K562 (cell line): ENCODE results near the gene KMT2D.

Experiments used
- ARHGAP35 ChIP-seq: fragments of 450-650 bp; IDR thresholded peaks from 2 replicates; pipeline ENCODE4 v1.6.1; 2018; ENCODE audit not compliant: partially characterized antibody
- DMBX1 ChIP-seq: fragments of 250-450 bp; sonication (Bioruptor Pico); IDR thresholded peaks from 2 replicates; pipeline ENCODE4 v1.8.0; 2022; ENCODE audit warnings: inconsistent platforms, mild to moderate bottlenecking, moderate library complexity, borderline replicate concordance
- EZH2 ChIP-seq: IDR thresholded peaks from 2 replicates; pipeline ENCODE4 v1.6.1; 2012; ENCODE audit warnings: low read depth, mild to moderate bottlenecking, inconsistent platforms, low read length, borderline replicate concordance
- GABPA ChIP-seq: fragments of 200-800 bp; sonication (Bioruptor generic); conservative IDR thresholded peaks from 2 replicates; pipeline ENCODE4 v1.6.1; 2016; ENCODE audit warnings: low read depth, missing genetic modification characterization, missing compliant biosample characterization
- POLR2A ChIP-seq: fragments of 450-650 bp; conservative IDR thresholded peaks from 2 replicates; pipeline ENCODE4 v1.6.1; 2016
- TBP ChIP-seq: optimal IDR thresholded peaks from 2 replicates; pipeline ENCODE3; 2011; ENCODE audit warnings: low read depth, low read length, improper control_type of control experiment
- ZFP1 ChIP-seq: fragments of 450-650 bp; formaldehyde crosslinking; IDR thresholded peaks from 2 replicates; pipeline ENCODE4 v1.4.0; 2020; ENCODE audit warnings: mild to moderate bottlenecking, mixed read lengths
- ZNF830 ChIP-seq: fragments of 250-450 bp; sonication (Bioruptor Pico); IDR thresholded peaks from 2 replicates; pipeline ENCODE4 v1.5.0; 2021; ENCODE audit warnings: mild to moderate bottlenecking
- TF ChIP-seq, protein P1 (sequence below), 2 experiments: IDR thresholded peaks; 2 replicates each; pipeline ENCODE4 v1.6.1; 2011; ENCODE audit warnings: borderline replicate concordance in 1 of 2, control low read depth in 1 of 2, low read depth in 1 of 2, low read length in 1 of 2, mild to moderate bottlenecking in 1 of 2, mixed read lengths in 1 of 2, moderate library complexity in 1 of 2; ENCODE audit not compliant: insufficient read depth in 1 of 2, insufficient read length in 1 of 2, poor library complexity in 1 of 2, severe bottlenecking in 1 of 2; ENCODE audit errors: extremely low read depth in 1 of 2
- TF ChIP-seq, protein P2 (sequence below): sonication (generic); formaldehyde crosslinking; IDR thresholded peaks from 2 replicates; pipeline ENCODE4 v1.8.0; 2022; ENCODE audit warnings: missing genetic modification reagents, mild to moderate bottlenecking, moderate library complexity, borderline replicate concordance

GRCh38 chr12:49023812-49024211, 36.8 kb downstream of the KMT2D start:
- TF ChIP-seq POLR2A, result no peak
- no peak for TF ChIP-seq DMBX1
- no peak for TF ChIP-seq ZFP1
- no peak for TF ChIP-seq TBP
- TF ChIP-seq, protein P1, sequence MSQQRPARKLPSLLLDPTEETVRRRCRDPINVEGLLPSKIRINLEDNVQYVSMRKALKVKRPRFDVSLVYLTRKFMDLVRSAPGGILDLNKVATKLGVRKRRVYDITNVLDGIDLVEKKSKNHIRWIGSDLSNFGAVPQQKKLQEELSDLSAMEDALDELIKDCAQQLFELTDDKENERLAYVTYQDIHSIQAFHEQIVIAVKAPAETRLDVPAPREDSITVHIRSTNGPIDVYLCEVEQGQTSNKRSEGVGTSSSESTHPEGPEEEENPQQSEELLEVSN (IDR thresholded peaks at IDR 0.05; ENCODE audit: borderline replicate concordance in 1 of 2, extremely low read depth in 1 of 2, insufficient read depth in 1 of 2, insufficient read length in 1 of 2, low read depth in 1 of 2, low read length in 1 of 2, poor library complexity in 1 of 2, severe bottlenecking in 1 of 2), result no peak
- TF ChIP-seq, protein P2, sequence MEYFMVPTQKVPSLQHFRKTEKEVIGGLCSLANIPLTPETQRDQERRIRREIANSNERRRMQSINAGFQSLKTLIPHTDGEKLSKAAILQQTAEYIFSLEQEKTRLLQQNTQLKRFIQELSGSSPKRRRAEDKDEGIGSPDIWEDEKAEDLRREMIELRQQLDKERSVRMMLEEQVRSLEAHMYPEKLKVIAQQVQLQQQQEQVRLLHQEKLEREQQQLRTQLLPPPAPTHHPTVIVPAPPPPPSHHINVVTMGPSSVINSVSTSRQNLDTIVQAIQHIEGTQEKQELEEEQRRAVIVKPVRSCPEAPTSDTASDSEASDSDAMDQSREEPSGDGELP (CRISPR knock-in tag), result no peak
- TF ChIP-seq ARHGAP35, result no peak
- no peak for TF ChIP-seq ZNF830 (CRISPR knock-in tag)
- TF ChIP-seq EZH2, result no peak
- TF ChIP-seq GABPA (tag), result no peak
